NB4 (cell line): ENCODE results near the gene MCM3AP.

ENCODE experiments used
- CTCF ChIP-seq: IDR thresholded peaks from one replicate; pipeline ENCODE4 v1.5.1; 2012; ENCODE audit warnings: low read depth, low read length
- MYC ChIP-seq: IDR thresholded peaks from 2 replicates; pipeline ENCODE4 v1.6.1; 2011; ENCODE audit warnings: low read depth, low read length
- POLR2A ChIP-seq: IDR thresholded peaks from 2 replicates; pipeline ENCODE4 v1.6.1; 2011; ENCODE audit warnings: mild to moderate bottlenecking; ENCODE audit not compliant: insufficient read length; ENCODE audit errors: extremely low read depth
- TF ChIP-seq, protein P1 (sequence below): IDR thresholded peaks from 2 replicates; pipeline ENCODE4 v1.6.1; 2011; ENCODE audit warnings: low read depth, low read length

DNA sequence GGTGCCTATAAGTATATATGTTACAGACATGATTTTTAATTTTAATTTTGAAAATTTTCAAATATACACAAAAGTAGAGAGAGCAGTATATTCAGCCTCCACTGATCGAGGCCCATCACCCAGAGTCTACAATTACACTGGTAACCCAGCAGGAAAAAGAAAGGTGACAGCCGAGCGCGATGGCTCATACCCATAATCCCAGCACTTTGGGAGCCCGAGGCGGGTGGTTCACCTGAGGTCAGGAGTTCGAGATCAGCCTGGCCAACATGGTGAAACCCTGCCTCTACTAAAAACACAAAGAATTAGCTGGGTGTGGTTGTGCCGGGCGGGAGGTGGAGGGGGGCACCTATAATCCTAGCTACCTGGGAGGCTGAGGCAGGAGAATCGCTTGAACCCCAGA is 2.1 kb upstream of the MCM3AP start:
- TF ChIP-seq CTCF (no peak), POLR2A (no peak), MYC (no peak)
- TF ChIP-seq, protein P1, sequence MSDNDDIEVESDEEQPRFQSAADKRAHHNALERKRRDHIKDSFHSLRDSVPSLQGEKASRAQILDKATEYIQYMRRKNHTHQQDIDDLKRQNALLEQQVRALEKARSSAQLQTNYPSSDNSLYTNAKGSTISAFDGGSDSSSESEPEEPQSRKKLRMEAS = no peak
